CD14-positive monocyte (primary cell): ENCODE results near the gene C1QTNF9. TPM values are rescaled to one million over a fixed set of nuclear protein-coding genes. Genes with fewer than 3 reads are reported as not detected.
A peak's percentile ranks its signal among the peaks of the same experiment; 100 is the strongest.

Source experiments
- DNase-seq, 3 donors: peaks; one replicate each; pipeline ENCODE4 v3.0.0-alpha.2; 2011 to 2022
- H2AFZ ChIP-seq: 2 replicates; pipeline ENCODE4 v1.6.0; 2012; ENCODE audit warnings: mild to moderate bottlenecking, low read depth, low read length, inconsistent platforms; ENCODE audit not compliant: insufficient read depth, poor library complexity, severe bottlenecking
- H3K27ac ChIP-seq, 2 donors: 1 replicate in 1 of 2; 2 replicates in 1 of 2; pipeline ENCODE4 v1.5.1; 2012 to 2013; ENCODE audit warnings: low read length in 2 of 2, control low read depth in 1 of 2, inconsistent platforms in 1 of 2, low read depth in 1 of 2, mild to moderate bottlenecking in 1 of 2
- H3K27me3 ChIP-seq, 2 donors: one replicate each; pipeline versions ENCODE4 v1.6.0 to v1.6.1; 2011 to 2013; ENCODE audit warnings: low read length in 2 of 2; ENCODE audit not compliant: control insufficient read depth in 2 of 2, insufficient read depth in 2 of 2
- H3K36me3 ChIP-seq, 2 donors: replicated peaks in 1 of 2; 1 replicate in 1 of 2; 2 replicates in 1 of 2; pipeline versions ENCODE4 v1.5.1 to v1.6.1; 2012 to 2013; ENCODE audit warnings: low read length in 2 of 2, control low read depth in 1 of 2, inconsistent platforms in 1 of 2, mild to moderate bottlenecking in 1 of 2; ENCODE audit not compliant: insufficient read depth in 2 of 2, control insufficient read depth in 1 of 2
- H3K4me1 ChIP-seq, 2 donors: 1 replicate in 1 of 2; 2 replicates in 1 of 2; pipeline versions ENCODE4 v1.5.1 to v1.6.1; 2012 to 2013; ENCODE audit warnings: low read length in 2 of 2, control low read depth in 1 of 2, inconsistent platforms in 1 of 2, mild to moderate bottlenecking in 1 of 2, moderate library complexity in 1 of 2; ENCODE audit not compliant: insufficient read depth in 2 of 2, control insufficient read depth in 1 of 2
- H3K4me2 ChIP-seq: replicated peaks from 2 replicates; pipeline ENCODE3; 2012; ENCODE audit warnings: low read length, moderate library complexity, mild to moderate bottlenecking; ENCODE audit not compliant: poor library complexity, severe bottlenecking; ENCODE audit errors: extremely low read depth
- H3K4me3 ChIP-seq, 3 experiments: fragments of 200-600 bp in 1 of 3; sonication (generic) in 1 of 3; replicated peaks in 1 of 3; 1 replicate in 2 of 3; 2 replicates in 1 of 3; pipeline ENCODE4 v1.5.1; 2011 to 2013; ENCODE audit warnings: low read length in 3 of 3, mild to moderate bottlenecking in 3 of 3, control low read depth in 2 of 3, low read depth in 2 of 3, inconsistent platforms in 1 of 3, moderate library complexity in 1 of 3
- H3K79me2 ChIP-seq: 2 replicates; pipeline ENCODE4 v1.6.0; 2012; ENCODE audit warnings: mild to moderate bottlenecking, control low read depth, inconsistent platforms, low read length, moderate library complexity; ENCODE audit not compliant: insufficient read depth
- H3K9ac ChIP-seq: 2 replicates; pipeline ENCODE4 v1.6.0; 2017; ENCODE audit warnings: low read length, mild to moderate bottlenecking; ENCODE audit not compliant: insufficient read depth, poor library complexity, severe bottlenecking
- H3K9me3 ChIP-seq, 2 donors: replicated peaks in 1 of 2; 1 replicate in 1 of 2; 2 replicates in 1 of 2; pipeline versions ENCODE4 v1.5.1 to v1.6.1; 2012 to 2013; ENCODE audit warnings: low read length in 2 of 2, control low read depth in 1 of 2; ENCODE audit not compliant: control insufficient read depth in 1 of 2, insufficient read depth in 1 of 2
- H4K20me1 ChIP-seq: 2 replicates; pipeline ENCODE4 v1.6.0; 2012; ENCODE audit warnings: mild to moderate bottlenecking, low read length, control low read depth, moderate library complexity; ENCODE audit not compliant: insufficient read depth
- H3K27ac Mint-ChIP-seq, 7 donors: one replicate each; pipeline ENCODE4 v1.8.0; 2020; ENCODE audit warnings: mild to moderate bottlenecking in 7 of 7, mixed read lengths in 7 of 7, moderate library complexity in 6 of 7, inconsistent platforms in 2 of 7
- H3K27me3 Mint-ChIP-seq, 3 donors: one replicate each; pipeline ENCODE4 v1.8.0; 2021 to 2022; ENCODE audit warnings: low read depth in 3 of 3, mild to moderate bottlenecking in 3 of 3, mixed read lengths in 3 of 3, moderate library complexity in 3 of 3, inconsistent platforms in 1 of 3
- H3K36me3 Mint-ChIP-seq, 2 donors: one replicate each; pipeline ENCODE4 v1.8.0; 2020; ENCODE audit warnings: mixed read lengths in 2 of 2, inconsistent platforms in 1 of 2, mild to moderate bottlenecking in 1 of 2
- H3K4me1 Mint-ChIP-seq: one replicate; pipeline ENCODE4 v1.8.0; 2020; ENCODE audit warnings: mild to moderate bottlenecking, mixed read lengths
- H3K4me3 Mint-ChIP-seq, 2 donors: one replicate each; pipeline ENCODE4 v1.8.0; 2020; ENCODE audit warnings: mild to moderate bottlenecking in 2 of 2, mixed read lengths in 2 of 2, moderate library complexity in 1 of 2
- H3K9me3 Mint-ChIP-seq, 7 donors: one replicate each; pipeline ENCODE4 v1.8.0; 2020 to 2022; ENCODE audit warnings: mixed read lengths in 7 of 7, mild to moderate bottlenecking in 6 of 7, moderate library complexity in 6 of 7, inconsistent platforms in 2 of 7
- CTCF ChIP-seq: fragments of 200-600 bp; IDR thresholded peaks from one replicate; pipeline ENCODE4 v1.8.0; 2022; ENCODE audit warnings: antibody characterized with exemption, mild to moderate bottlenecking
- WGBS: methylation state at CpG from one replicate; pipeline ENCODE4 v1.1.5; 2013; ENCODE audit warnings: missing lambda C conversion rate; ENCODE audit not compliant: insufficient coverage; 5-methylcytosine and 5-hydroxymethylcytosine counted together
- intact Hi-C, 2 donors: fragments of 100-400 bp; cut with micrococcal nuclease; formaldehyde crosslinking; loops; one replicate each; pipeline versions ENCODE4 v1.15.0 to v1.15.1; 2023
- polyA plus RNA-seq, 3 donors: library from polyadenylated mRNA; depleted of rRNA in 1 of 3; unstranded in 2 of 3; stranded (reverse) in 1 of 3; fragments of 300-500 nt in 2 of 3; fragments of >200 nt in 1 of 3; fragmentation: Illumina TruSeq in 2 of 3; gene quantifications; 1 replicate in 2 of 3; 2 replicates in 1 of 3; pipeline ENCODE4 v1.2.3, GENCODE V29; 2012 to 2021

Gene C1QTNF9
- polyA plus RNA-seq, 3 donors: not detected

GRCh38 chr13:24279327-24280110, 29.9 kb upstream of the C1QTNF9 start:
- Histone ChIP-seq H4K20me1 (peaks cover 17% of the 10 kb centered on the region), H3K9me3 (no peaks in the 10 kb centered on the region), H3K27me3 (no peaks in the 10 kb centered on the region), H3K9ac (peak overlapping the region; percentile 45), H3K36me3 (peaks cover 24 to 33% of the 10 kb centered on the region in 2 donors), H3K4me3 (peak overlapping the region in 1 of 3 experiments; percentile 20), H3K27ac (peak overlapping the region; percentile 90 to 91), H3K79me2 (peaks cover 77% of the 10 kb centered on the region), H3K4me2 (peak overlapping the region; percentile 35), H3K4me1 (peaks cover 66 to 76% of the 10 kb centered on the region in 2 donors), H2AFZ (no peak overlapping the region)
- 47% methylated on average over 7 of the region's 8 CpGs for WGBS
- Mint-ChIP-seq H3K27me3 (peaks cover 0 to 5% (median 0%) of the 10 kb centered on the region in 3 donors), H3K9me3 (peaks cover 0 to 2% (median 0%) of the 10 kb centered on the region in 7 donors), H3K36me3 (peaks cover 60 to 64% of the 10 kb centered on the region in 2 donors), H3K4me1 (peaks cover 75% of the 10 kb centered on the region), H3K4me3 (peak overlapping the region; percentile 73 to 76), H3K27ac (peak overlapping the region; percentile 89 to 99 (median 97))
- no peak for TF ChIP-seq CTCF
- intact Hi-C loops: loop anchor here (5.0 to 10.0 kb wide), 2 partner anchors 32 to 235 kb away; partner anchors contain the start of gene PARP4 (in 1 of the 2)
- peak; percentile 76 to 95 (median 88) for DNase-seq

DNA sequence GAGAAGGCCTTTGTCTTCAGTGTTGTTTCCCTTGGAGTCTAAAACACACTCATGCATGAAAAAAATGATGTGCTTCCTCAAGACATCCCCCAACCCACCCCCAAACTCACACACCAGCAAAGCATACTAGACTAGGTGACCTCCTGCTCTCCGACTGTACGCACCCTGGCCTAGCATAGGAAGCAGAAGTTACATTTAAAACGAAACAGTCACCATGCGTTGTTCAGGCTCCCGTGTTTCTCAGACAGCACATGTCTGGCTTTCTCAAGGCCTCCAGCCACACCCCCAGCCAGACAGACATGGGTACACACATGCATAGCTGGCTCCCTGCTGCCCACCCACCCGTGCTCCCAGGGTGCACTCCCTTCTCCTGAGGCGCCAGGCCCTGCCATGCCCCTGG, 28.7 kb upstream of the C1QTNF9 start:
- Histone ChIP-seq H3K36me3 (peaks cover 36 to 45% of the 10 kb centered on the region in 2 donors), H3K4me3 (peak overlapping the region in 1 of 3 experiments; percentile 20), H3K9ac (peak overlapping the region; percentile 45), H3K27ac (peak overlapping the region; percentile 90 to 91), H3K79me2 (peaks cover 65% of the 10 kb centered on the region), H2AFZ (no peak overlapping the region), H4K20me1 (peaks cover 17% of the 10 kb centered on the region), H3K9me3 (no peaks in the 10 kb centered on the region), H3K4me1 (peaks cover 54 to 64% of the 10 kb centered on the region in 2 donors), H3K27me3 (no peaks in the 10 kb centered on the region), H3K4me2 (peak overlapping the region; percentile 35)
- TF ChIP-seq CTCF: no peak
- H3K27me3 Mint-ChIP-seq: no peaks in the 10 kb centered on the region
- WGBS: 13% methylated on average over 7 of the region's 7 CpGs
- peak overlapping the region; percentile 89 to 99 (median 97) for H3K27ac Mint-ChIP-seq
- peaks cover 0 to 2% (median 0%) of the 10 kb centered on the region in 7 donors for H3K9me3 Mint-ChIP-seq
- intact Hi-C loops: loop anchor here (5.0 to 10.0 kb wide), 2 partner anchors 33 to 234 kb away; partner anchors contain the start of gene PARP4 (in 1 of the 2)
- peaks cover 59 to 67% of the 10 kb centered on the region in 2 donors for H3K36me3 Mint-ChIP-seq
- H3K4me1 Mint-ChIP-seq: peaks cover 65% of the 10 kb centered on the region
- peak; percentile 80 to 89 (median 87) for DNase-seq
- H3K4me3 Mint-ChIP-seq: peak overlapping the region; percentile 24 to 76
